B cell (primary cell): ENCODE data around the gene SMIM26. TPM values are rescaled to one million over a fixed set of nuclear protein-coding genes. Genes with fewer than 3 reads are reported as not detected.

Source experiments
- ATAC-seq: fragments of 200-7000 bp; cut with Tn5 transposase; one replicate; pipeline ENCODE4 v1.10.0; 2021; ENCODE audit warnings: low read depth, mild to moderate bottlenecking, moderate number of reproducible peaks, moderate library complexity
- CTCF ChIA-PET: fragments of 350-600 bp; sonication (Branson Sonifier 250); formaldehyde crosslinking; loops from one replicate; lab custom pipeline; 2021; ENCODE audit warnings: antibody characterized with exemption, inconsistent platforms; lab: Charles Lee
- POLR2A ChIA-PET: fragments of 350-600 bp; sonication (Branson Sonifier 250); formaldehyde crosslinking; loops from one replicate; lab custom pipeline; 2021; ENCODE audit warnings: antibody characterized with exemption; lab: Charles Lee
- DNase-seq: peaks from one replicate; pipeline ENCODE4 v3.0.0; 2013
- H2AFZ ChIP-seq: 2 replicates; pipeline ENCODE4 v1.6.1; 2012; ENCODE audit warnings: mild to moderate bottlenecking, low read depth, low read length; ENCODE audit not compliant: insufficient read depth, poor library complexity, severe bottlenecking
- H3K27ac ChIP-seq, 2 donors: 1 replicate in 1 of 2; 2 replicates in 1 of 2; pipeline ENCODE4 v1.5.1; 2012 to 2013; ENCODE audit warnings: low read length in 2 of 2, mild to moderate bottlenecking in 2 of 2, moderate library complexity in 1 of 2
- H3K27me3 ChIP-seq, 4 experiments: fragments of 200-600 bp in 1 of 4; sonication (generic) in 1 of 4; replicated peaks in 1 of 4; 1 replicate in 2 of 4; 2 replicates in 2 of 4; pipeline versions ENCODE4 v1.6.1 to v1.7.0; 2013 to 2016; ENCODE audit warnings: low read length in 3 of 4, mild to moderate bottlenecking in 2 of 4, mixed read lengths in 1 of 4, moderate library complexity in 1 of 4; ENCODE audit not compliant: insufficient read depth in 4 of 4, control insufficient read depth in 3 of 4; ENCODE audit errors: control extremely low read depth in 1 of 4
- H3K36me3 ChIP-seq, 2 experiments: replicated peaks in 1 of 2; 1 replicate in 1 of 2; 2 replicates in 1 of 2; pipeline versions ENCODE4 v1.6.1 to v1.7.1; 2013; ENCODE audit warnings: low read length in 1 of 2; ENCODE audit not compliant: insufficient read depth in 2 of 2, control insufficient read depth in 1 of 2; ENCODE audit errors: control extremely low read depth in 1 of 2, extremely low read depth in 1 of 2
- H3K4me1 ChIP-seq, 2 donors: fragments of 200-600 bp in 1 of 2; sonication (generic) in 1 of 2; 1 replicate in 1 of 2; 2 replicates in 1 of 2; pipeline versions ENCODE4 v1.5.1 to v1.6.1; 2013 to 2017; ENCODE audit warnings: low read length in 2 of 2; ENCODE audit not compliant: control insufficient read depth in 2 of 2, insufficient read depth in 2 of 2
- H3K4me2 ChIP-seq: replicated peaks from 2 replicates; pipeline ENCODE3; 2012; ENCODE audit warnings: mild to moderate bottlenecking, low read depth, low read length; ENCODE audit not compliant: poor library complexity, severe bottlenecking
- H3K4me3 ChIP-seq, 5 experiments: fragments of 200-600 bp in 1 of 5; sonication (generic) in 1 of 5; 1 replicate in 3 of 5; 2 replicates in 2 of 5; pipeline versions ENCODE4 v1.5.1 to v1.7.0; 2011 to 2016; ENCODE audit warnings: low read length in 4 of 5, mild to moderate bottlenecking in 4 of 5, low read depth in 2 of 5, control low read depth in 1 of 5, moderate library complexity in 1 of 5; ENCODE audit not compliant: insufficient read depth in 1 of 5; ENCODE audit errors: control extremely low read depth in 1 of 5, extremely low read depth in 1 of 5
- H3K79me2 ChIP-seq: fragments of 200-600 bp; sonication (generic); one replicate; pipeline ENCODE4 v1.6.0; 2016; ENCODE audit warnings: low read length; ENCODE audit not compliant: control insufficient read depth, insufficient read depth
- H3K9ac ChIP-seq: fragments of 200-600 bp; sonication (generic); 2 replicates; pipeline ENCODE4 v1.6.1; 2017; ENCODE audit warnings: mild to moderate bottlenecking, low read length, moderate library complexity
- H3K9me3 ChIP-seq, 3 donors: one replicate each; pipeline versions ENCODE4 v1.6.1 to v1.7.1; 2013; ENCODE audit warnings: low read length in 2 of 3; ENCODE audit not compliant: control insufficient read depth in 2 of 3, insufficient read depth in 1 of 3; ENCODE audit errors: control extremely low read depth in 1 of 3
- H4K20me1 ChIP-seq: 2 replicates; pipeline ENCODE4 v1.6.0; 2012; ENCODE audit warnings: mild to moderate bottlenecking, low read length; ENCODE audit not compliant: insufficient read depth, control insufficient read depth, poor library complexity, severe bottlenecking
- H3K27ac Mint-ChIP-seq: one replicate; pipeline ENCODE4 v1.8.0; 2021; ENCODE audit warnings: mixed read lengths
- H3K27me3 Mint-ChIP-seq: one replicate; pipeline ENCODE4 v1.8.0; 2021; ENCODE audit warnings: mixed read lengths
- H3K4me1 Mint-ChIP-seq: one replicate; pipeline ENCODE4 v1.8.0; 2021; ENCODE audit warnings: mixed read lengths
- H3K4me3 Mint-ChIP-seq: one replicate; pipeline ENCODE4 v1.8.0; 2021; ENCODE audit warnings: mixed read lengths
- H3K9me3 Mint-ChIP-seq: one replicate; pipeline ENCODE4 v1.8.0; 2022; ENCODE audit warnings: mixed read lengths; ENCODE audit not compliant: insufficient read depth
- CTCF ChIP-seq: fragments of 200-600 bp; IDR thresholded peaks from one replicate; pipeline ENCODE4 v1.8.0; 2022; ENCODE audit warnings: antibody characterized with exemption, mild to moderate bottlenecking
- EZH2 ChIP-seq: IDR thresholded peaks from 2 replicates; pipeline ENCODE4 v1.6.1; 2012; ENCODE audit warnings: borderline replicate concordance, low read depth, mild to moderate bottlenecking, moderate library complexity, low read length; ENCODE audit not compliant: insufficient read depth, poor library complexity, severe bottlenecking
- WGBS: methylation state at CpG from one replicate; pipeline ENCODE4 v1.1.5; 2013; ENCODE audit warnings: missing lambda C conversion rate; ENCODE audit not compliant: insufficient coverage; 5-methylcytosine and 5-hydroxymethylcytosine counted together
- intact Hi-C: fragments of 100-400 bp; cut with micrococcal nuclease; formaldehyde crosslinking; loops from one replicate; pipeline ENCODE4 v1.10.0; 2022
- polyA plus RNA-seq: library from polyadenylated mRNA; depleted of rRNA; stranded (reverse); fragments of >200 nt; gene quantifications from 2 replicates; pipeline ENCODE4 v1.2.3, GENCODE V29; 2012
- total RNA-seq, 2 donors: library from RNA; stranded (reverse); fragments of 120-200 nt in 1 of 2; gene quantifications; 1 replicate in 1 of 2; 2 replicates in 1 of 2; pipeline versions ENCODE4 v1.2.3 to v1.2.4, GENCODE V29; 2013 to 2022

SMIM26 gene
- total and polyA plus RNA-seq, 2 donors (not counting 1 experiment from before 2014, with no cell fraction given): 47.7 to 100 TPM

DNA sequence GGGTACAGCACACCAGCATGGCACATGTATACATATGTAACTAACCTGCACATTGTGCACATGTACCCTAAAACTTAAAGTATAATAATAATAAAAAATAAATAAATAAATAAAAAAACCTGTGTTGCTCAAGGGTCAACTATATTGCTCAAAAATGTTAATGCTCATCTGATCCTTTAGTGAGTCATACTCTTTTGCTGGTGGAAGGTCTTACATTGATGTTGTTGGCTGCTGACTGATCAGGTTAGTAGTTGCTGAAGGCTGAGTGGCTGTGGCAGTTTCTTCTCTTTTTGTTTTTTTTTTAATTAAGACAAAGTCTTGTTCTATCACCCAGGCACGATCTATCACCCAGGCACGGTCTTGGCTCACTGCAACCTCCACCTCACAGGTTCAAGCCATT, 29.6 kb upstream of the SMIM26 start:
- Histone ChIP-seq H3K4me1 (no peaks in the 10 kb centered on the region), H3K36me3 (peaks cover 6 to 66% of the 10 kb centered on the region in 2 experiments), H3K27me3 (no peaks in the 10 kb centered on the region), H4K20me1 (no peaks in the 10 kb centered on the region), H2AFZ (no peak overlapping the region), H3K4me3 (no peak overlapping the region), H3K9me3 (no peaks in the 10 kb centered on the region), H3K27ac (no peak overlapping the region), H3K4me2 (no peak overlapping the region), H3K9ac (no peak overlapping the region), H3K79me2 (no peaks in the 10 kb centered on the region)
- TF ChIP-seq EZH2 (no peak), CTCF (no peak)
- H3K27me3 Mint-ChIP-seq: no peaks in the 10 kb centered on the region
- no peak overlapping the region for H3K27ac Mint-ChIP-seq
- H3K4me1 Mint-ChIP-seq: no peaks in the 10 kb centered on the region
- CTCF ChIA-PET: no interaction called here
- POLR2A ChIA-PET: no interaction called here
- no peaks in the 10 kb centered on the region for H3K9me3 Mint-ChIP-seq
- ATAC-seq (no peak), DNase-seq (no peak)
- no peak overlapping the region for H3K4me3 Mint-ChIP-seq
- intact Hi-C loops: no loop called here
- WGBS: 100% methylated on average over 2 of the region's 2 CpGs

DNA sequence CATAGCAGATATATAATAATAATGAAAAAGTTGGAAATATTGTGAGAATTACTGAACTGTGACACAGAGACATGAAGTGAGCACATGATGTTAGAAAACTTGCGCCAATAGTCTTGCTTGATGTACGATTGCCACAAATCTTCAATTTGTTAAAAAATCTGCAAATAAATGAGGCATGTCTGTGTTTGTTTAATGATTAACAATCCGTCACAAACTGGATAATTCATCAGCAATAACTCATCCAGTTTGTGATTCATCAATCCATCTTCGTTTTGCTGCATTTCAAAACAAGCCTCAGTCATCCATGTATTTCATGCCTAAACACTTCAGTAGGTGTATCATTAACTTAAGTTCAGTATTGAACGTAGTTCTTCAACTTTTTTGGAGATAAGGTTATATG, 25.5 kb upstream of the SMIM26 start:
- H4K20me1 ChIP-seq: no peaks in the 10 kb centered on the region
- H3K79me2 ChIP-seq: no peaks in the 10 kb centered on the region
- no peak overlapping the region for H2AFZ ChIP-seq
- intact Hi-C loops: no loop called here
- DNase-seq (no peak), ATAC-seq (no peak)
- H3K4me3 Mint-ChIP-seq: no peak overlapping the region
- no peak overlapping the region for H3K4me2 ChIP-seq
- no peaks in the 10 kb centered on the region for H3K27me3 ChIP-seq
- H3K36me3 ChIP-seq: peaks cover 4 to 59% of the 10 kb centered on the region in 2 experiments
- H3K4me3 ChIP-seq: no peak overlapping the region
- no peak overlapping the region for H3K9ac ChIP-seq
- no peaks in the 10 kb centered on the region for H3K27me3 Mint-ChIP-seq
- no peaks in the 10 kb centered on the region for H3K9me3 Mint-ChIP-seq
- TF ChIP-seq EZH2 (no peak), CTCF (no peak)
- POLR2A ChIA-PET: no interaction called here
- H3K27ac ChIP-seq: no peak overlapping the region
- WGBS: no CpG with 5 or more reads among the region's 5 CpGs
- H3K4me1 Mint-ChIP-seq: no peaks in the 10 kb centered on the region
- no peak overlapping the region for H3K27ac Mint-ChIP-seq
- H3K4me1 ChIP-seq: no peaks in the 10 kb centered on the region
- CTCF ChIA-PET: no interaction called here
- H3K9me3 ChIP-seq: no peaks in the 10 kb centered on the region
